Dedifferentiated amniotic fluid mesenchymal stem cell (primary cell): ENCODE measurements around the gene MCF2L.
"Not testable (repeated sequence)": the region's sequence is repeated elsewhere in the genome, so short reads cannot be mapped to it uniquely, and the experiment has no call there.

Experiments
- DNase-seq: peaks from one replicate; pipeline ENCODE4 v3.0.0-alpha.2; 2016; ENCODE audit errors: extremely low spot score

MCF2L gene

GRCh38 chr13:113050734-113051431 is 81.9 kb downstream of the MCF2L start:
- DNase-seq, result no peak

- no peak for DNase-seq
These were observed 82.6 kb downstream of the MCF2L start for GRCh38 chr13:113051641-113052040.

DNA sequence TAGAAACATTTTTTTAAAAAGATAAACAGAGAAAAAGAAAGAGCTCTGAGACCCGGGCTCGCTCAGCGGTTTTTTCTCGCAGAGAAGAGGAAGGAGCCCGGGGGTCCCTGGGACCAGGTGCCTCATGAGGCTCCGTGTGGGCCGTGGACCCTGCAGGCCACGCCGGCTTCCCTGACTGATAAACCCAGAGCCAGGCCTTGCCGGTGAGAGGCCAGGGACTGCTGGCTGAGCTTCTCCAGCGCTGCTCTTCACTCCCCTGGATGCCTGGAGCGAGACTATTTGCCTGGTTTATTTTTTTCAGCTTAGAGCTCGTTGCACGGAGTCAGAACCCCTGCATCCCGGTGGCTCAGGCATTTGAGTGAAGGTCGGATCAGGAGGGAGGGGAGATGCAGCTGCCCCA is 83.2 kb downstream of the MCF2L start:
- no peak for DNase-seq

DNA sequence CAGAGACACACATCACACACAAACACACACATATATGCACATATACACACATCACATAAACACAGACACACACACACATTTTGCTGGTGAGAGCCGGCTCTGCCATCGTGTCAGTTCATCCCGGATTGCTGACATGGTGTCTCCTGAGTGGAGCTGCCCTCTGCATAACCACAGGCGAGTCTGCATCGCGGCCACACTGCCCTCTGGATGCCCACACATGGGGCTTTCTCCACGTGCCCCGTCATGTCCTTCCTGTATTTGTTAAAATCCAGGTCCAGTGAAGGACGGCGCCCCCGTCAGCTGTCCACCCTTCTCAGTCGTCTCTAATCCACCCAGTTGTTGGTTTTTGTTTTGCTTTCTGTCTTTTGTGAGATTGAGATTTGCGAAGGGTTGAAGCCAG is 84.0 kb downstream of the MCF2L start:
- DNase-seq, result no peak

DNA sequence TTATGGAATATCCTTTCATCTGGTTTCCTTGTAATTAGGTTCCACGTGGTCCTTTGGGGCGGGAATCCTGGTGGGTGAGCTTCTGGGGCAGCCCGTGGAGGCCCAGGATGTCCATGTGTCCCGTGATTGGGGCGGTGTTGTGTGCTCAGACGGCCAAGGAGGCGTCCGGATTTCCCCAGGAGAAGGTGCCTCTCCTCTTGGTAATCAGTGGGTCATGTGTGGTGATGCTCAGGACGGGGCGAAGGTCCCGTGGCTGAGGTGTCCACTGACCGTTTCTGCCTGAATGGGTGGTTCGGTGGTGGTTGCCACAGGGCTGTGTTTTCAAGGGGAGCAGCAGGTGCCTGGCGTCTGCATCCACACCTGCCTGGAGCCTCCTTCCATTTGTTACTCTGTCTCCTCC is 84.4 kb downstream of the MCF2L start:
- no peak for DNase-seq

DNA sequence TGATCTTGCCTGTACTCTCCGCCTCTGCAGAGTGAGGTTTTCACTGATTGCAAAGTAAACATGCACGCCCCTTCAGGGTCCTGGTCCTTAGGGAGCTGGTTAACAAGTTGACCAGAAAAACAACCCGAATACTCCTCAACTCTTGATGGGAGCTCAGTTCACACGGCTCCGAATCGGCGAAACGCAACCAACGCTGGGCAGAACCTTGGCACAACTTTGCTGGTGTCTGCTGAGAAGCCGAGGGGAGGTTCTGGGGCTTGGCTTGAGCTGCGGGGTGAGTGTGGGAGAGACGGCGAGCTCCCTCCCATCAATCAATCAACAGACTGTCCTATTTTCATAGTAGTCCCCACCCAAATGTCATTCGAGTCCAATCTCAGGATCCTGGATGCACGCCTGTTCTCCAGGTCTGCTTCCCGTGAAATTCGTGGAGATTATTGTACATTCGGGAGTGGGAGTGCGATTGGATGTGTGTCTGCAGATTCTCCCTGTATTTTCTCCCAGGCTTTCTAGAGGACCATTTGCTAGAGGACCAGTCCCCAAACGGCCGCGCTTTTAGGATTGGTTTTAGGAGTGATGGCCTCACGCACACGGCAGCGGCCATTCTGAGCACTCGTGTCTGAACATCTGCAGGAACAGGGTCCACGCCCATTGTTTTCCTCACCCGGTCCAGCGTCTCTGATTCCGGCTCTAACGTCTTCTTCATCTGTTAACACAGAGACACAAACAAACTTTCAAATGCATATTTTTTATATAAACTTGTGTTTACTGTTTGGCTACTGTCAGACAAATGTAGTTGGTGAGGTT is 85.0 kb downstream of the MCF2L start:
- no peak for DNase-seq

DNA sequence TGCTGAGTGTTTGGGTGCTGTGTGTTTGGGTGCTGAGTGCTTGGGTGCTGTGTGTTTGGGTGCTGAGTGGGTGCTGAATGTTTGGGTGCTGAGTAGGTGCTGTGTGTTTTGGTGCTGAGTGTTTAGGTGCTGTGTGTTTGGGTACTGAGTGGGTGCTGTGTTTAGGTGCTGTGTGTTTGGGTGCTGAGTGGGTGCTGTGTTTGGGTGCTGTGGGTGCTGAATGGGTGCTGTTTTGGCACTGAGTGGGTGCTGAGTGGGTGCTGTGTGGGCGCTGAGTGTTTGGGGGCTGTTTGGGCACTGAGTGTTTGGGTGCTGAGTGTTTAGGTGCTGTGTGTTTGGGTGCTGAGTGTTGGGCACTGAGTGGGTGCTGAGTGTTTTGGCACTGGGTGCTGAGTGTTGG is 88.1 kb downstream of the MCF2L start:
- no peak for DNase-seq

DNA sequence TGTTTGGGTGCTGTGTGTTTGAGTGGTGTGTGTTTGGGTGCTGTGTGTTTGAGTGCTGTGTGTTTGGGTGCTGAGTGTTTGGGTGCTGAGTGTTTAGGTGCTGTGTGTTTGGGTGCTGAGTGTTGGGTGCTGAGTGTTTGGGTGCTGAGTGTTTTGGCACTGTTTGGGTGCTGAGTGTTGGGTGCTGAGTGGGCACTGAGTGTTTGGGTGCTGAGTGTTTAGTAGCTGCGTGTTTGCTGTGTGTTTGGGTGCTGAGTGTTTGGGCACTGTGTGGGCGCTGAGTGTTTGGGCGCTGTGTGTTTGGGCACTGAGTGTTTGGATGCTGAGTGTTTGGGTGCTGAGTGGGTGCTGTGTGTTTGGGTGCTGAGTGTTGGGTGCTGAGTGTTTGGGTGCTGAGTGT is 88.5 kb downstream of the MCF2L start:
- not testable (repeated sequence) for DNase-seq

DNA sequence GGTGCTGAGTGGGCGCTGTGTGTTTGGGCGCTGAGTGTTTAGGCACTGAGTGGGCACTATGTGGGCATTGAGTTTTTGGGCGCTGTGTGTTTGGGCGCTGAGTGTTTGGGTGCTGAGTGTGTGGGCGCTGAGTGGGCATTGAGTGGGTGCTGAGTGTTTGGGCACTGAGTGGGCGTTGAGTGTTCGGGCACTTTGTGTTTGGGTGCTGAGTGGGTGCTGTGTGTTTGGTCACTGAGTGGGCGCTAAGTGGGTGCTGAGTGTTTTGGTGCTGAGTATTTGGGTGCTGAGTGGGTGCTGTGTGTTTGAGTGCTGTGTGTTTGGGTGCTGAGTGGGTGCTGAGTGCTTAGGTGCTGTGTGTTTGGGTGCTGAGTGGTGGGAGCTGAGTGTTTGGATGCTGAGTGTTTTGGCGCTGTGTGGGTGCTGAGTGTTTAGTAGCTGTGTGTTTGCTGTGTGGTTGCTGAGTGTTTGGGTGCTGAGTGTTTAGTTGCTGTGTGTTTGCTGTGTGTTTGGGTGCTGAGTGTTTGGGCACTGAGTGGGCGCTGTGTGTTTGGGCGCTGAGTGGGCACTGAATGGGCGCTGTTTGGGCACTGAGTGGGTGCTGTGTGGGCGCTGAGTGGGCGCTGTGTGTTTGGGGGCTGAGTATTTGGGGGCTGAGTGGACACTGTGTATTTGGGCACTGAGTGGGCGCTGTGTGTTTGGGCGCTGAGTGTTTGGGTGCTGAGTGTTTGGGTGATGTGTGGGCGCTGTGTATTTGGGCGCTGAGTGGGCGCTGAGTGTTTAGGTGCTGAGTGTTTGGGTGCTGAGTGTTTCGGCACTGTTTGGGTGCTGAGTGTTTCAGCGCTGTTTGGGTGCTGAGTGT is 89.3 kb downstream of the MCF2L start:
- DNase-seq, result no peak

GRCh38 chr13:113058988-113059850 is 90.2 kb downstream of the MCF2L start:
- no peak for DNase-seq

- DNase-seq, result no peak
These were observed 90.9 kb downstream of the MCF2L start for GRCh38 chr13:113059891-113060290.

GRCh38 chr13:113060557-113061270 is 91.7 kb downstream of the MCF2L start:
- no peak for DNase-seq

DNA sequence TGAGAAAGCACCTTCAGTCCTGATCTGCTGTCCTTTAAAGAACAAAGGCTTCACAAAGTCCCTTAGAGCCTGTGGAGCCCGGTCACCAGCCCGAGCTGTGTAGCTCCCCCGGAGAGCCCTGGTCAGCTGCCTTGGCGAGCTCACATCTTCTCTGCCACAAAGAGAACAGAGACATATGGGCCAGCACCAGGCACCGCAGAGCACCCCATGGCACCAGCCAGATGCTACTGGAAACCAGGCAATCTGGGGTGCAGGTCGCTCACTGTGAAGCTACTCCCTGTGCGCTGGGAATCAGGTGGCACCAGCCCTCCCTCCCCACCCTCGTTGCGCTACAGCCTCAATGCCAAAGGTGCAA is 92.2 kb downstream of the MCF2L start:
- DNase-seq, result no peak

- no peak for DNase-seq
These were observed 92.9 kb downstream of the MCF2L start for GRCh38 chr13:113061796-113062425.

DNA sequence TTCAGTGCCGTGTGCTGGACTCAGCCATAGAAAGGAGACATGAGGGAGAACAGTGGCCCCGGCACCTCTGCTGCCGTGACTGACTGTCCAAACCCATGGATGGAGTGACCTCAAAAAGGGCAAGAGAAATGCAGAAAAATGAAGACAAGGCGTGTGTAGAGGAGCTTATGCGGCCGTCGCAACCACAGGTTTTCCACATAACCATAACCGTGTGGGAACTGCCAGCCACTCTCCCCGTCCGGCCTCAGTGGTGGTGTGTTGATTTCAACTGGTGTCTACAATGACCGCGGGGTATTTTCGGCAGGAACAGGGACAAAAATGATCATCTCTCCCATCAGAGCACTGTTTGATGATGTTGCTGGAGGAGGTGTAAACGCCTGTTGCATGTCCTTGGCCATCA is 93.7 kb downstream of the MCF2L start:
- DNase-seq, result no peak

DNA sequence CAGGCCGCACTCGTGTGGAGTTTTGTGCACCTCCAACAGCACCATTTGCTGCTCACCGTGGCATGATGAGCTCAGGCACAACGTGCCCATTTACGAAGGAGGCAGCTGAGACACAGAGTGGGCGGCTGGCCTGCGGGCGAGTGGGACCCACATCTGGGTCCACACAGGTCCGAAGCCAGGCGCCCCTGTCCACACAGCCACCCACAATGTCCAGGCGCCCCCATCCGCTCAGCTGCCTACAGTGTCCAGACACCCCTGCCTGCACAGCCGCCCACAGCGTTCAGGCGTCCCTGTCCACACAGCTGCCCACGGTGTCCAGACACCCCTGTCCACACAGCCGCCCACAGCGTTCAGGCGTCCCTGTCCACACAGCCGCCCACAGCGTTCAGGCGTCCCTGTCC is 94.1 kb downstream of the MCF2L start:
- no peak for DNase-seq

DNA sequence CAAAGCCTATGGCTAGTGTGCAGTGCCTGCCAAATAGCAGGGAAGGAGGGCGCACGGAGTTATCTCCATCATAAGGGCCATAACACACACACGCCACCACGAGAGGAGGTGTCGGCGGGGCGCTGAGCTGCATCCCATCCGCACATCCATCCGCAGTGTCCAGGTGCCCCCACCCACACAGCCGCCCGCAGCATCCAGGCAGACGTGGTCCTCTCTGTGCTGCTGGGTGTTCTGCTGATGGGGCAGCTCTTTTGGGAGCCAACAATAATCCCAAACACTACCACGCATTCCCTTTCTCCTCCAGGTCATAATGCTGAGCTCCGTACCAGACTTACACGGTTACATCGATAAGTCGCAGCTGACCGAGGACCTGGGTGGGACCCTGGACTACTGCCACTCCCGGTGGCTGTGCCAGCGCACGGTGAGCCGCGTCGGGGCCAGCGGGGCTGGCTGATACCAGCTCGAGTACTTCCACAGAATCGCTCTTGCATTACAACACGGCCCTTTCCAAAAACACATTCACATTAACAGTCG is 95.1 kb downstream of the MCF2L start:
- no peak for DNase-seq

DNA sequence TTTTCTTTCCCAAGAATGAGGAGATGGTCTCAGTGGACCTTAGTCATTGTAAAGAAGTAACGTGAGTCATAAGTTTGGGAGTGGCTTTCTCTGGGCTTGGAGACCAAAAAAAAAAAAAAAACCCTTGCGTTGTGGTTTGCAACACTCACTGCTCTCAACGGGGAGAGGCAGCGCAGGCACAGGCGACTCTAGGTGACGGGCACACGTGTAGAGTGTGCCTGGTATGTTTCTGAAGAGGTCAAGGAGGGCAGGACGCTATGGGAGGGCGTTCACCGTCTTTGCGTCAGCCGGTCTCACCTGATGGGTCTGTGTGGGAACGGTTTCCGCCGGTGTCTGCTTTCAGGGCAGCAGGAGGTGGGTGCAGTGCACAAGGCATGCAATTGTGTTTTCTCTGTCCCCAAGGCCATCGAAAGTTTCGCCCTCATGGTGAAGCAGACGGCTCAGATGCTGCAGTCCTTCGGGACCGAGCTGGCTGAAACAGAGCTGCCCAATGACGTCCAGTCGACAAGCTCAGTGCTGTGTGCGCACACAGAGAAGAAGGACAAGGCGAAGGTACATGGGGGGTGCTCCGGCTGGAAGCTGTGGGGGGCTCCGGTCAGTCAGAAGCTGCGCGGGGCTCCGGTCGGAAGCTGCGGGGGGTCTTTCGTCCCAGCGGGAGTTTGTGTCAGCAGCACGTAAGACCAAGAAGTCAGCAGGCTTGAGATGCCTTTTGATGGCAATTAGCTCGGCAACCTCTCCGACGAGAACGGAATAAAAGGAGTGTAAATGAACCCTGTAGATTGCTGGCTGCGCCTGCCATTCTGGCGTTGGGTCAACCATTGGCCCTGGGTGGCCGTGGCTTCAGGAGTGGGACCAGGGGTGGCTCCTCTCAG is 95.8 kb downstream of the MCF2L start:
- no peak for DNase-seq
